ENCODE measurements around the gene SARDH. TPM values are rescaled to one million over a fixed set of nuclear protein-coding genes. Genes with fewer than 3 reads are reported as not detected.

SARDH gene
- total RNA-seq, 1 experiment from 2014 or later, result not detected

DNA sequence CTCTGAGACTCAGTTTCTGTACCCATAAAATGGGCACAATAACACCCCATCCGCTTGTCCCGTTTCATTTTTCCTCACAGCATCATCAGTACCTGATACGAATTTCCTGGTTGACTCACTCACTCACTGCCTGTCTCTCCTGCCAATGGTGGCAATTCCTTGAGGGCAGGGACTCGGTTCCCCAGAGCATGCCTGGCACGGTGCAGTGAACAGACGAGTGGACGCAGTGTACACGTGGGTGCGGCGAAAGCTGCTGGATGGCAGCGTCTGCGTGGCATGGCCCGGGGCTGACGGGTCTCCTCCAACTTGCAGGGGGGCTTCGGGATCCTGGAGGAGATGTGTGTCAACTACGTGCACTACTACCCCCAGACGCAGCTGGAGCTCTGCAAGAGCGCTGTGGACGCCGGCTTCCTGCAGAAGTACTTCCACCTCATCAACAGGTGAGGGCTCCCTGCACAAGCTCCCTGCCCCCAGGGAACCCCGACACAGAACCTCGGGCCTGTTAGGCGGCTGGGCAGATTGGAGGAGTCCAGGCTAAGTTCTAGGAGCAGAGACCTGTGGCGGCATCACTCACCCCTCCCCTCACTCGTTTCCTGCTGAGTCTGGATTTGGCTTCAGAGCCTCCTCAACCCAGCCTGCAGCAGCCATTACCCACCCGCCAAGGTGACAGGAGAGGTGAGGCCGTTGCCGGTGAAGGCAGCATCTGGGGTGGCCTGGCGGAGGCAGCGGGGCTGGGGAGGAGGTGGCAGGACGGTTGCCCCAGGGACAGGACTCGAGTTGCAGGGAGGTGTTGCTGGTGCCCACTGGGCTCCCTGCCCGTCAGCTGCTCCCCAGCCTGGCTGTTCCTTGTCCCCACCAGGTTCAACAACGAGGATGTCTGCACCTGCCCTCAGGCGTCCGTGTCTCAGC, 81.7 kb downstream of the SARDH start:
- TF ChIP-seq, protein P1, sequence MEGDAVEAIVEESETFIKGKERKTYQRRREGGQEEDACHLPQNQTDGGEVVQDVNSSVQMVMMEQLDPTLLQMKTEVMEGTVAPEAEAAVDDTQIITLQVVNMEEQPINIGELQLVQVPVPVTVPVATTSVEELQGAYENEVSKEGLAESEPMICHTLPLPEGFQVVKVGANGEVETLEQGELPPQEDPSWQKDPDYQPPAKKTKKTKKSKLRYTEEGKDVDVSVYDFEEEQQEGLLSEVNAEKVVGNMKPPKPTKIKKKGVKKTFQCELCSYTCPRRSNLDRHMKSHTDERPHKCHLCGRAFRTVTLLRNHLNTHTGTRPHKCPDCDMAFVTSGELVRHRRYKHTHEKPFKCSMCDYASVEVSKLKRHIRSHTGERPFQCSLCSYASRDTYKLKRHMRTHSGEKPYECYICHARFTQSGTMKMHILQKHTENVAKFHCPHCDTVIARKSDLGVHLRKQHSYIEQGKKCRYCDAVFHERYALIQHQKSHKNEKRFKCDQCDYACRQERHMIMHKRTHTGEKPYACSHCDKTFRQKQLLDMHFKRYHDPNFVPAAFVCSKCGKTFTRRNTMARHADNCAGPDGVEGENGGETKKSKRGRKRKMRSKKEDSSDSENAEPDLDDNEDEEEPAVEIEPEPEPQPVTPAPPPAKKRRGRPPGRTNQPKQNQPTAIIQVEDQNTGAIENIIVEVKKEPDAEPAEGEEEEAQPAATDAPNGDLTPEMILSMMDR (IDR thresholded peaks at IDR 0.05; ENCODE audit: unreplicated experiment), result no peak
- intact Hi-C loops (cut with micrococcal nuclease; ENCODE audit: unreplicated experiment), result no loop called here
- no peaks in the 10 kb centered on the region for H3K9me3 Mint-ChIP-seq (ENCODE audit: low read depth, unreplicated experiment)
- H3K36me3 Mint-ChIP-seq (ENCODE audit: insufficient read depth, unreplicated experiment), result peaks cover 6% of the 10 kb centered on the region
- peaks cover 70% of the 10 kb centered on the region for H3K27me3 Mint-ChIP-seq (ENCODE audit: unreplicated experiment)
- BruUV-seq (replicated peaks), result no TSS peak
- DNase-seq, result no peak
- H3K4me1 Mint-ChIP-seq (ENCODE audit: low read depth, unreplicated experiment), result no peaks in the 10 kb centered on the region
- H3K4me3 Mint-ChIP-seq (ENCODE audit: low read depth, unreplicated experiment), result no peak overlapping the region
- CTCF ChIA-PET, result interaction anchor here (0.5 kb wide), 1 partner anchor 602 kb away, joined by 6 read pairs; no protein-coding TSS in a partner anchor
- no peak overlapping the region for H3K27ac Mint-ChIP-seq (ENCODE audit: unreplicated experiment)

DNA sequence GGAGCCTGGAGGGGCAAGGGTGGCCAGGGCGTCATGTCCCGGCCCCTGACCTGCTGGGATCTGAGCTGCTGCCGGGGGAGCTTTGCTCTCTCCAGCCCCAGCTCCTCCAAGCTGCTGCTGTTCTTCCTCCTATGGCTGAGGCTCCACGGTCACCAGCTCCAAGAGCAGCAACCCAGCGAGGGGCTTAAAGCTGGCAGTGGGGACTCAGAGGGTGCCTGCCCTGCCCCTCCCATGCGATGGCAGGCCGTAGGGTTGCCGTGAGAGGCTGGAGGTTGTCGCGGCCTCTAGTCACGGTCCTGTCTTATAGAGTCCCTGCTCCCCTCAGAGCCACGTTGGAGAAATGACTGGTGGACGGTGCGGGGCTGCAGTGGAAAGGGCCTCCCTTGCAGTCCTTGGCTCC, 82.5 kb downstream of the SARDH start:
- intact Hi-C loops (cut with micrococcal nuclease; ENCODE audit: unreplicated experiment), result no loop called here
- Mint-ChIP-seq H3K36me3 (ENCODE audit: insufficient read depth, unreplicated experiment) (peaks cover 6% of the 10 kb centered on the region), H3K4me1 (ENCODE audit: low read depth, unreplicated experiment) (no peaks in the 10 kb centered on the region), H3K27ac (ENCODE audit: unreplicated experiment) (no peak overlapping the region), H3K9me3 (ENCODE audit: low read depth, unreplicated experiment) (no peaks in the 10 kb centered on the region), H3K27me3 (ENCODE audit: unreplicated experiment) (peaks cover 73% of the 10 kb centered on the region), H3K4me3 (ENCODE audit: low read depth, unreplicated experiment) (no peak overlapping the region)
- TF ChIP-seq, protein P1 (IDR thresholded peaks at IDR 0.05; ENCODE audit: unreplicated experiment), result no peak
- CTCF ChIA-PET, result no interaction called here
- DNase-seq, result no peak
- no TSS peak for BruUV-seq (replicated peaks)

DNA sequence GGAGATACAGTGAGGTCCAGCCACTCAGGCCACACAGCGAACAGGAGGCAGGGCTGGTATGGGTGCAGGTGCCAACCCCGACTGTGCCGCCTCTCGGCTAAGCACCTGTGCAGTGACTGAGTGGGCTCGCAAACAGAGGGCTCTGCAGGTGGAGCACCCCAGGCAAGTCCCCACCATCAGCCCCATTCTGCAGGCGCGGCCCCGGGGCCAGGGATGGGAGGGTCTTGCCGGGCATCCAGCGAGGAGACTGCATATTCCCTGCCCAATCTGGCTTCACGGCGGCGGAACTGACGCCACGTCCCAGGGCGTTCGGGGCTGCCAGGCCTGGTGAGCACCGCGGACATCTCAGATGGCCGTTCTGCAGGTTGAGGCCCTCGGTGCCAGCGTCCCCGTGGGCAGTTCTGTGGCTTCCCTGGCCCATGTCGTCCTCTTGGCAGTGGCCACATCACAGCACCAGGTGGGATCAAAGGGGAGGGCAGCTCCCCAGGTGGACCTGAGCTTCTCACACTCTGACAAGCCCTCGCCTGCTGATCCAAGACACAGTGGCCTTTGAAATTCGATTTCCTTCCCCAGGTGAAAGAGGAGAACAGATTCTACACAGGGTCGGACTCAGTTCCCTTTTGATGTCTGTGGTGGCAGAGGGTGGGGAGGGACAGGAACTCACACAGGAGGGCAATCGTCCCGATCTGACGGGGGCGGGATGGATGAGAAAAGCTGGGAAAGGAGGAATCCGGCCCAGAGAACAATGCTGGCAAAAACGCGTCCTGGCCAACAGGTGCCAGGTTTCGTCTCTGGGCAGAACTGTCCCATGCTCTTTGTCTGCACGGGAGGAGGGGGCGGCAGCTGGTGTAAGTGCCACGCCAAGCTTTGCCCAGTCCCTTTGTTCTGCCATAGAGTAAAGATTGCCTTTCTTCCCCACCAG, 83.2 kb downstream of the SARDH start:
- Mint-ChIP-seq H3K27me3 (ENCODE audit: unreplicated experiment) (peaks cover 74% of the 10 kb centered on the region), H3K4me1 (ENCODE audit: low read depth, unreplicated experiment) (no peaks in the 10 kb centered on the region), H3K4me3 (ENCODE audit: low read depth, unreplicated experiment) (no peak overlapping the region), H3K36me3 (ENCODE audit: insufficient read depth, unreplicated experiment) (peaks cover 6% of the 10 kb centered on the region), H3K27ac (ENCODE audit: unreplicated experiment) (no peak overlapping the region), H3K9me3 (ENCODE audit: low read depth, unreplicated experiment) (no peaks in the 10 kb centered on the region)
- no peak for DNase-seq
- BruUV-seq (replicated peaks), result no TSS peak
- TF ChIP-seq, protein P1 (IDR thresholded peaks at IDR 0.05; ENCODE audit: unreplicated experiment), result no peak
- CTCF ChIA-PET, result no interaction called here
- intact Hi-C loops (cut with micrococcal nuclease; ENCODE audit: unreplicated experiment), result no loop called here

DNA sequence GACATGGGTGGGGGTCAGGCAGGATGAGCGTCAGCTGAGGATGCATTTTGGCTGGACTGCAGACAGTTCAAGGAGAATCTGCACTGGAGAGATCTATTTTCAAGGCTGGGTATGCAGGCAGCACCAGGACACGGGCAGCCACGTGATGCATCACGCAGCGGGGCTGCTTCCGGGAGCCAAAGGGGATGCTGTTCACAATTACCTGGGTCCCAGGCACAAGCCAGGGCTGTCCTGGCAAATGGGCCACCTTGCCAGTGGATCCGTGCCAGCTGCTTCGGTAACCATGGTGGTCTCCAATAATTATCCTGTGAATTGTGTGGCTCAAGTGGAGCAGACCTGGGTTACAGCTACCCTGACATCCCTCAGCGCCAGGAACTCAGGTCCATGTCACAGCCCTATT, 84.5 kb downstream of the SARDH start:
- TF ChIP-seq, protein P1 (IDR thresholded peaks at IDR 0.05; ENCODE audit: unreplicated experiment), result no peak
- Mint-ChIP-seq H3K27ac (ENCODE audit: unreplicated experiment) (no peak overlapping the region), H3K4me1 (ENCODE audit: low read depth, unreplicated experiment) (no peaks in the 10 kb centered on the region), H3K9me3 (ENCODE audit: low read depth, unreplicated experiment) (no peaks in the 10 kb centered on the region), H3K27me3 (ENCODE audit: unreplicated experiment) (peaks cover 74% of the 10 kb centered on the region), H3K4me3 (ENCODE audit: low read depth, unreplicated experiment) (no peak overlapping the region), H3K36me3 (ENCODE audit: insufficient read depth, unreplicated experiment) (peaks cover 6% of the 10 kb centered on the region)
- intact Hi-C loops (cut with micrococcal nuclease; ENCODE audit: unreplicated experiment), result no loop called here
- no TSS peak for BruUV-seq (replicated peaks)
- CTCF ChIA-PET, result interaction anchor here (0.6 kb wide), 1 partner anchor 127 kb away, joined by 4 read pairs; no protein-coding TSS in a partner anchor
- no peak for DNase-seq
